Measurements from ENCODE around the gene MED13L. TPM values are rescaled to one million over a fixed set of nuclear protein-coding genes. Genes with fewer than 3 reads are reported as not detected.

Gene MED13L
- total and polyA plus RNA-seq, 12 donors: 9.4 to 76.5 (median 64.2) TPM

- H3K9me3 ChIP-seq: no peaks in the 10 kb centered on the region
- peaks cover 0 to 3% (median 0%) of the 10 kb centered on the region in 9 donors for H3K36me3 ChIP-seq
- H3K4me3 ChIP-seq: no peak overlapping the region
- ATAC-seq (no peak), DNase-seq (no peak)
- 91 to 95% methylated on average over 1 of the region's 1 CpG for WGBS, 2 donors
- TF ChIP-seq CTCF (IDR thresholded peaks at IDR 0.05): no peak
- H3K27me3 ChIP-seq: no peaks in the 10 kb centered on the region
- H3K27ac ChIP-seq: no peak overlapping the region
- intact Hi-C loops (cut with DNase I): loop anchor here in 1 of 10 donors (5.0 kb wide), 1 partner anchor 37 kb away; no protein-coding TSS in a partner anchor
- peaks cover 0 to 91% (median 74%) of the 10 kb centered on the region in 9 donors for H3K4me1 ChIP-seq
These were observed 78.3 kb downstream of the MED13L start for GRCh38 chr12:116199160-116199706.

GRCh38 chr12:116196752-116197718 is 80.5 kb downstream of the MED13L start:
- Histone ChIP-seq H3K4me1 (peaks cover 0 to 89% (median 79%) of the 10 kb centered on the region in 9 donors), H3K4me3 (no peak overlapping the region), H3K36me3 (no peaks in the 10 kb centered on the region), H3K27ac (no peak overlapping the region), H3K9me3 (no peaks in the 10 kb centered on the region), H3K27me3 (no peaks in the 10 kb centered on the region)
- intact Hi-C loops (cut with DNase I): loop anchor here in 1 of 10 donors (5.0 kb wide), 1 partner anchor 35 kb away; no protein-coding TSS in a partner anchor
- WGBS, 2 donors: 62 to 65% methylated on average over 14 of the region's 14 CpGs
- ATAC-seq (peak in 7 of 8 donors; percentile 4 to 77 (median 65)), DNase-seq (peak in 1 of 2 donors; percentile 12)
- no peak for TF ChIP-seq CTCF (IDR thresholded peaks at IDR 0.05)

GRCh38 chr12:116196226-116196625 is 81.3 kb downstream of the MED13L start:
- no peaks in the 10 kb centered on the region for H3K36me3 ChIP-seq
- H3K9me3 ChIP-seq: no peaks in the 10 kb centered on the region
- ATAC-seq (no peak), DNase-seq (no peak)
- H3K27me3 ChIP-seq: no peaks in the 10 kb centered on the region
- no peak overlapping the region for H3K27ac ChIP-seq
- no peak overlapping the region for H3K4me3 ChIP-seq
- peaks cover 0 to 84% (median 71%) of the 10 kb centered on the region in 9 donors for H3K4me1 ChIP-seq
- 28 to 45% methylated on average over 3 of the region's 3 CpGs for WGBS, 2 donors
- no peak for TF ChIP-seq CTCF (IDR thresholded peaks at IDR 0.05)
- intact Hi-C loops (cut with DNase I): loop anchor here in 1 of 10 donors (5.0 kb wide), 1 partner anchor 34 kb away; no protein-coding TSS in a partner anchor

GRCh38 chr12:116194935-116195431 is 82.5 kb downstream of the MED13L start:
- intact Hi-C loops (cut with DNase I): loop anchor here in 1 of 10 donors (5.0 kb wide), 1 partner anchor 33 kb away; no protein-coding TSS in a partner anchor
- H3K27ac ChIP-seq: no peak overlapping the region
- DNase-seq (no peak), ATAC-seq (peak in 2 of 8 donors; percentile 14 to 15)
- no peaks in the 10 kb centered on the region for H3K27me3 ChIP-seq
- H3K36me3 ChIP-seq: no peaks in the 10 kb centered on the region
- TF ChIP-seq CTCF (IDR thresholded peaks at IDR 0.05): no peak
- peaks cover 0 to 71% (median 62%) of the 10 kb centered on the region in 9 donors for H3K4me1 ChIP-seq
- no peak overlapping the region for H3K4me3 ChIP-seq
- no peaks in the 10 kb centered on the region for H3K9me3 ChIP-seq
- WGBS, 2 donors: 85 to 90% methylated on average over 3 of the region's 3 CpGs

All from heart right ventricle (tissue), 16 donors.